B cell (primary cell): ENCODE data around the gene TUBAL3.

Source experiments
- EZH2 ChIP-seq: IDR thresholded peaks from 2 replicates; pipeline ENCODE4 v1.6.1; 2012; ENCODE audit warnings: borderline replicate concordance, low read depth, mild to moderate bottlenecking, moderate library complexity, low read length; ENCODE audit not compliant: insufficient read depth, poor library complexity, severe bottlenecking
- TF ChIP-seq, protein P1 (sequence below): fragments of 200-600 bp; IDR thresholded peaks from one replicate; pipeline ENCODE4 v1.8.0; 2022; ENCODE audit warnings: antibody characterized with exemption, mild to moderate bottlenecking

DNA sequence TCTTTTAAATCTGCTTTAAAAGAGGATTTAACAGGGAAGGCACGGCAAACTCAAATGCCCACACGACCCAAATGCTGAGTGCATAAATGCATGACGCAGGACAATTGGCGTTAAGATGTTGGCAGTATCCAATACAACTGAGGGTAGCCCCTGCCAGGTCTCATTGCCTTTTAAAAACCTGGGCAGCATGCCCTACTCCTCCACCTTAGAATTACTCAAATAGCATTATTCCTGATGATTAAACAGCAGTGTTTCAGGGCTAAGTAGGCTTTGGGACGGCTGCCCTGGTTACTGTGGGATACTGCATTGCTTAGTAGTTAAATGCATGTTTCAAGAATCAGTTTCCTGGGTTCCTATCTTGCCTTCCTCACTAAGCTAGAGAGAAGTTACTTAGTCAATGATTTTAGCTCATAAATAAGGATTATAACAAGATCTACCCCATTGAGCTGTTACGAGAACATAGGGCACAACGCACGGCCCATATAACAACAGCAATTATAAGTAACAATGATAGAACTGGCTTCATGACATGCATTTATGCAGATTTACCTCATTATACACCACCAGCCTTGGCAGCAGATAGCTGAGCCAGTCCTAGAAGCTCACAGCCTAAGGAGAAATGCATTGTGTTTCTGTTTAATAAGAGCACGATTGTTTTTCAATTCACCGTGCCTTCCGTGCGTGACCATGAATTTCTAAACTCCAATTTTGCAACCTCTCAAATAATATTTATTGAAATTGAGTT lies 7.9 kb downstream of the TUBAL3 start:
- no peak for TF ChIP-seq EZH2
- TF ChIP-seq, protein P1, sequence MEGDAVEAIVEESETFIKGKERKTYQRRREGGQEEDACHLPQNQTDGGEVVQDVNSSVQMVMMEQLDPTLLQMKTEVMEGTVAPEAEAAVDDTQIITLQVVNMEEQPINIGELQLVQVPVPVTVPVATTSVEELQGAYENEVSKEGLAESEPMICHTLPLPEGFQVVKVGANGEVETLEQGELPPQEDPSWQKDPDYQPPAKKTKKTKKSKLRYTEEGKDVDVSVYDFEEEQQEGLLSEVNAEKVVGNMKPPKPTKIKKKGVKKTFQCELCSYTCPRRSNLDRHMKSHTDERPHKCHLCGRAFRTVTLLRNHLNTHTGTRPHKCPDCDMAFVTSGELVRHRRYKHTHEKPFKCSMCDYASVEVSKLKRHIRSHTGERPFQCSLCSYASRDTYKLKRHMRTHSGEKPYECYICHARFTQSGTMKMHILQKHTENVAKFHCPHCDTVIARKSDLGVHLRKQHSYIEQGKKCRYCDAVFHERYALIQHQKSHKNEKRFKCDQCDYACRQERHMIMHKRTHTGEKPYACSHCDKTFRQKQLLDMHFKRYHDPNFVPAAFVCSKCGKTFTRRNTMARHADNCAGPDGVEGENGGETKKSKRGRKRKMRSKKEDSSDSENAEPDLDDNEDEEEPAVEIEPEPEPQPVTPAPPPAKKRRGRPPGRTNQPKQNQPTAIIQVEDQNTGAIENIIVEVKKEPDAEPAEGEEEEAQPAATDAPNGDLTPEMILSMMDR, result no peak
